Large intestine (tissue), 3 donors: ENCODE data around the gene EEPD1. TPM values are rescaled to one million over a fixed set of nuclear protein-coding genes. Genes with fewer than 3 reads are reported as not detected.
A peak's percentile ranks its signal among the peaks of the same experiment; 100 is the strongest.

Experiments
- DNase-seq, 2 donors: peaks; one replicate each; pipeline versions ENCODE4 v3.0.0 to v3.0.0-alpha.2; 2013
- H3K27ac ChIP-seq: one replicate; pipeline ENCODE4 v1.5.1; 2013; ENCODE audit warnings: low read length
- H3K27me3 ChIP-seq: 2 replicates; pipeline ENCODE4 v1.6.1; 2013; ENCODE audit warnings: low read length; ENCODE audit not compliant: control insufficient read depth, insufficient read depth
- H3K36me3 ChIP-seq: 2 replicates; pipeline ENCODE4 v1.6.1; 2013; ENCODE audit warnings: low read length; ENCODE audit not compliant: control insufficient read depth, insufficient read depth
- H3K4me1 ChIP-seq: one replicate; pipeline ENCODE4 v1.6.1; 2013; ENCODE audit warnings: low read length; ENCODE audit not compliant: control insufficient read depth, insufficient read depth
- H3K4me3 ChIP-seq: one replicate; pipeline ENCODE4 v1.5.1; 2013; ENCODE audit warnings: low read length
- H3K9me3 ChIP-seq: one replicate; pipeline ENCODE4 v1.6.1; 2013; ENCODE audit warnings: mild to moderate bottlenecking, low read depth, low read length, moderate library complexity; ENCODE audit not compliant: control insufficient read depth
- WGBS: methylation state at CpG from one replicate; pipeline ENCODE4 v1.1.5; 2013; ENCODE audit warnings: low lambda C conversion rate; ENCODE audit not compliant: insufficient coverage; 5-methylcytosine and 5-hydroxymethylcytosine counted together
- polyA plus RNA-seq: library from polyadenylated mRNA; unstranded; fragments of 120-200 nt; gene quantifications from one replicate; pipeline ENCODE4 v1.2.1, GENCODE V29; 2013

Gene EEPD1
- polyA plus RNA-seq, 1 donor: 8.4 TPM

GRCh38 chr7:36129048-36129534 is 24.0 kb upstream of the EEPD1 start:
- DNase-seq: peak in 1 of 2 donors; percentile 49
- Histone ChIP-seq H3K9me3 (no peaks in the 10 kb centered on the region), H3K27ac (peak overlapping the region; percentile 16), H3K27me3 (no peaks in the 10 kb centered on the region), H3K36me3 (no peaks in the 10 kb centered on the region), H3K4me3 (no peak overlapping the region), H3K4me1 (peaks cover 10% of the 10 kb centered on the region)
- WGBS: 100% methylated on average over 2 of the region's 9 CpGs

- DNase-seq: no peak
- Histone ChIP-seq H3K27me3 (no peaks in the 10 kb centered on the region), H3K4me1 (peaks cover 10% of the 10 kb centered on the region), H3K9me3 (no peaks in the 10 kb centered on the region), H3K27ac (no peak overlapping the region), H3K4me3 (no peak overlapping the region), H3K36me3 (no peaks in the 10 kb centered on the region)
- no CpG with 5 or more reads among the region's 7 CpGs for WGBS
These were observed 22.7 kb upstream of the EEPD1 start for GRCh38 chr7:36130236-36130945.

GRCh38 chr7:36131026-36131425 is 22.0 kb upstream of the EEPD1 start:
- DNase-seq: no peak
- Histone ChIP-seq H3K4me3 (no peak overlapping the region), H3K27me3 (no peaks in the 10 kb centered on the region), H3K36me3 (no peaks in the 10 kb centered on the region), H3K27ac (no peak overlapping the region), H3K4me1 (peaks cover 10% of the 10 kb centered on the region), H3K9me3 (no peaks in the 10 kb centered on the region)
- 60% methylated on average over 1 of the region's 4 CpGs for WGBS

GRCh38 chr7:36131499-36131898 is 21.6 kb upstream of the EEPD1 start:
- H3K4me3 ChIP-seq: no peak overlapping the region
- H3K36me3 ChIP-seq: no peaks in the 10 kb centered on the region
- DNase-seq: no peak
- WGBS: 80% methylated on average over 1 of the region's 7 CpGs
- no peaks in the 10 kb centered on the region for H3K9me3 ChIP-seq
- H3K4me1 ChIP-seq: peaks cover 10% of the 10 kb centered on the region
- no peaks in the 10 kb centered on the region for H3K27me3 ChIP-seq
- H3K27ac ChIP-seq: no peak overlapping the region

- peaks cover 13% of the 10 kb centered on the region for H3K4me1 ChIP-seq
- no peak for DNase-seq
- WGBS: 94% methylated on average over 2 of the region's 8 CpGs
These were observed 21.0 kb upstream of the EEPD1 start for GRCh38 chr7:36132012-36132411.

GRCh38 chr7:36135700-36136099 is 17.4 kb upstream of the EEPD1 start:
- no peak overlapping the region for H3K27ac ChIP-seq
- no peak overlapping the region for H3K4me3 ChIP-seq
- no peaks in the 10 kb centered on the region for H3K36me3 ChIP-seq
- no CpG with 5 or more reads among the region's 4 CpGs for WGBS
- H3K9me3 ChIP-seq: no peaks in the 10 kb centered on the region
- no peak for DNase-seq
- H3K27me3 ChIP-seq: no peaks in the 10 kb centered on the region
- H3K4me1 ChIP-seq: peaks cover 12% of the 10 kb centered on the region

More at GRCh38 chr7:36132012-36132411, 21.0 kb upstream of the EEPD1 start:
- no peaks in the 10 kb centered on the region for H3K27me3 ChIP-seq
- no peak overlapping the region for H3K27ac ChIP-seq
- H3K9me3 ChIP-seq: no peaks in the 10 kb centered on the region
- no peak overlapping the region for H3K4me3 ChIP-seq
- no peaks in the 10 kb centered on the region for H3K36me3 ChIP-seq

- DNase-seq: peak; percentile 37 to 65
These were observed 15.8 kb upstream of the EEPD1 start for GRCh38 chr7:36137258-36137657.

GRCh38 chr7:36137754-36138153 is 15.3 kb upstream of the EEPD1 start:
- no peak for DNase-seq
- Histone ChIP-seq H3K36me3 (no peaks in the 10 kb centered on the region), H3K27ac (no peak overlapping the region)

More at GRCh38 chr7:36137258-36137657, 15.8 kb upstream of the EEPD1 start:
- Histone ChIP-seq H3K27me3 (no peaks in the 10 kb centered on the region), H3K36me3 (no peaks in the 10 kb centered on the region), H3K4me3 (no peak overlapping the region), H3K4me1 (peaks cover 11% of the 10 kb centered on the region), H3K27ac (peak overlapping the region; percentile 43), H3K9me3 (no peaks in the 10 kb centered on the region)

GRCh38 chr7:36138209-36138608 is 14.8 kb upstream of the EEPD1 start:
- WGBS: no CpG with 5 or more reads among the region's 5 CpGs
- H3K9me3 ChIP-seq: no peaks in the 10 kb centered on the region

More at GRCh38 chr7:36137754-36138153, 15.3 kb upstream of the EEPD1 start:
- no peak overlapping the region for H3K4me3 ChIP-seq
- H3K27me3 ChIP-seq: no peaks in the 10 kb centered on the region
- WGBS: no CpG with 5 or more reads among the region's 2 CpGs
- H3K4me1 ChIP-seq: peaks cover 11% of the 10 kb centered on the region
- no peaks in the 10 kb centered on the region for H3K9me3 ChIP-seq

GRCh38 chr7:36141351-36141750 is 11.7 kb upstream of the EEPD1 start:
- no CpG with 5 or more reads among the region's 1 CpG for WGBS
- Histone ChIP-seq H3K9me3 (no peaks in the 10 kb centered on the region), H3K27me3 (no peaks in the 10 kb centered on the region), H3K4me3 (no peak overlapping the region), H3K36me3 (no peaks in the 10 kb centered on the region), H3K4me1 (peaks cover 11% of the 10 kb centered on the region), H3K27ac (no peak overlapping the region)
- DNase-seq: peak in 1 of 2 donors; percentile 49

More at GRCh38 chr7:36138209-36138608, 14.8 kb upstream of the EEPD1 start:
- peaks cover 11% of the 10 kb centered on the region for H3K4me1 ChIP-seq
- no peaks in the 10 kb centered on the region for H3K27me3 ChIP-seq
- no peak for DNase-seq
- no peak overlapping the region for H3K4me3 ChIP-seq
- no peak overlapping the region for H3K27ac ChIP-seq
- no peaks in the 10 kb centered on the region for H3K36me3 ChIP-seq

- DNase-seq: no peak
- H3K4me1 ChIP-seq: peaks cover 10% of the 10 kb centered on the region
- no peak overlapping the region for H3K27ac ChIP-seq
- no peak overlapping the region for H3K4me3 ChIP-seq
- no peaks in the 10 kb centered on the region for H3K36me3 ChIP-seq
- H3K9me3 ChIP-seq: no peaks in the 10 kb centered on the region
- no peaks in the 10 kb centered on the region for H3K27me3 ChIP-seq
These were observed 11.2 kb upstream of the EEPD1 start for GRCh38 chr7:36141850-36142249.
